ENCODE measurements around the gene PIP5K1C.
A peak's percentile ranks its signal among the peaks of the same experiment; 100 is the strongest.

The PIP5K1C gene

DNA sequence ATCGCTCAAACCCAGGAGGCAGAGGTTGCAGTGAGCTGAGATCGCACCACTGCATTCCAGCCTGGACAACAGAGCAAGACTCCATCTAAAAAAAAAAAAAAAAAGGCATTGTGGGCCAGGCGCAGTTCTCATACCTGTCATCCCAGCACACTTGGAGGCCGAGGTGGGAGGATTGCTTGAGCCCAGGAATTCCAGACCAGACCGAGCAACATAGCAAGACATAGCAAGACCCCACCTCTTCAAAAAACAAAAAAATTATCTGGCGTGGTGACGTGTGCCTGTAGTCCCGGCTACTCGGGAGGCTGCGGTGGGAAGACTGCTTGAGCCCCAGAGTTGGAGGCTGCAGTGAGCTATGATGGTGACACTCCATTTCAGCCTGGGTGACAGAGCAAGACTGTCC lies 18.0 kb downstream of the PIP5K1C start:
- H3K4me3 ChIP-seq (ENCODE audit: low read depth, low read length): no peak overlapping the region
- no peak for DNase-seq (ENCODE audit: low read depth)

DNA sequence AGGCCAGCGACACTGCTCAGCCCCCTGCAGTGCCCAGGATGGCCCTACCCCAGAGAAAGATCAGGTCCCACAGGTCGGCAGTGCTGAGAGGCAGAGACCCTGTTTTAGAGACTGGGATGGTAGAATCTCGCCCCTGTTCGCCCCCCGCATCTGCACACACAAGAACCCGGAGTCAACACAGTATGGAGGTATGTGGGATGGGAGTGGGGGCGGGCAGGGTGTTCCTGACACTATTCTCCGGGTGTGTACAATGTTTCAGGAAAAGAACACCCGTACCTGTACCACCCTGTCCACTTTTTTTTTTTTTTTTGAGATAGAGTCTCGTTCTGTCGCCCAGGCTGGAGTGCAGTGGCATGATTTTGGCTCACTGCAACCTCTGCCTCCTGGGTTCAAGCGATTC lies 19.3 kb downstream of the PIP5K1C start:
- no peak overlapping the region for H3K4me3 ChIP-seq (ENCODE audit: low read depth, low read length)
- DNase-seq (ENCODE audit: low read depth): no peak

DNA sequence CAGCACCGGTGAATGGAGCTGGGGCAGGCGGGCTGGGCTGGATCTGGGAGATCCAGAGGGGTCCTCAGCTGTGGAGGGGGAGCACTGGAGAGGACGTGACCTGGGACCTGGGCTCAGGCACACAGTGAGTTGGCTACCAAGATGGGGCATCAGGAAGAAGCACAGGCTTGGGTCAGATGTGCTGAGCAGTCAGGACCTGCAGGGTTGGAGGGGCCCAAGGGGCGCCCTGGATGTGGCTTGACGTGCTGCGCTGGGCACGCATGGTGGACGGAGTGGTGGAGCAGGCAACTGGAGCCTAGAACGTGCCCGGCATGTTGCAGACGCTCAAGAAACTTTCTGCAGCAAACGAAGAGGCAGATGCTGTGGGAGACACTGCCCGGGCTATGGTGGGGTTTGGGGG lies 20.7 kb downstream of the PIP5K1C start:
- no peak overlapping the region for H3K4me3 ChIP-seq (ENCODE audit: low read depth, low read length)
- no peak for DNase-seq (ENCODE audit: low read depth)

DNA sequence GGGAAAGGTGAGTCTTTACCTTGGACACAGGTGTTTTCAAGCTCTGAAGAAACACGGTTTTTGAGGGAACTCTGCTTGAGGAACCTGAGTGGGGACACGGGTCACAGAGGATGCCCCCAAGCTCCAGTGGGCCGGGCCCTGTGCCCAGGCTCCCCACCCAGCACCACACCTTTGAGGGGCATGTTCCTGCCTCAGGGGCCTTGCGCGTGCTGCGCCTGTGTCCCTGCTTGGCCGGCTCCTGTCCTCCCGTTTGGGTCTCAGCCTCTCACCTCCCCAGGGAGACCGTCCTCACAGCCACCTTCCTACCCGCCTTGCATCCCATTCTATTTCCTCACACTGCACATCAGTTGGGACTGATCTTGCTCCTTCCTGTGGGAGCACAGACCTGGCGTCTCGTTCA lies 21.1 kb downstream of the PIP5K1C start:
- no peak for DNase-seq (ENCODE audit: low read depth)
- H3K4me3 ChIP-seq (ENCODE audit: low read depth, low read length): no peak overlapping the region

DNA sequence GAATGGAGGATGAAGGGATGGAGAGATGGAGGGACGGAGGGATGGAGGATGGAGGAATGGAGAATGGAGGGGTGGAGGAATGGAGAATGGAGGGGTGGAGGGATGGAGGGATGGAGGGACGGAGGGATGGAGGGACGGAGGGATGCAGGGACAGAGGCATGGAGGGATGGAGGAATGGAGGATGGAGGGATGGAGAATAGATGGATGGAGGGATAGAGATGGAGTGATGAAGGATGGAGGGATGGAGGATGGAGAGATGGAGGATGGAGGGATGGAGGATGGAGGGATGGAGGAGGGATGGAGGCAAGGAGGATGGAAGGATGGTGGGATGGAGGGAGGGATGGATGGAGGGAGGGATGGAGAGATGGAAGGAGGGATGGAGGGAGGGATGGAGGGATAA lies 22.1 kb downstream of the PIP5K1C start:
- DNase-seq (ENCODE audit: low read depth): no peak
- no peak overlapping the region for H3K4me3 ChIP-seq (ENCODE audit: low read depth, low read length)

GRCh38 chr19:3674784-3675543 lies 25.3 kb downstream of the PIP5K1C start:
- no peak for DNase-seq (ENCODE audit: low read depth)
- H3K4me3 ChIP-seq (ENCODE audit: low read depth, low read length): no peak overlapping the region

DNA sequence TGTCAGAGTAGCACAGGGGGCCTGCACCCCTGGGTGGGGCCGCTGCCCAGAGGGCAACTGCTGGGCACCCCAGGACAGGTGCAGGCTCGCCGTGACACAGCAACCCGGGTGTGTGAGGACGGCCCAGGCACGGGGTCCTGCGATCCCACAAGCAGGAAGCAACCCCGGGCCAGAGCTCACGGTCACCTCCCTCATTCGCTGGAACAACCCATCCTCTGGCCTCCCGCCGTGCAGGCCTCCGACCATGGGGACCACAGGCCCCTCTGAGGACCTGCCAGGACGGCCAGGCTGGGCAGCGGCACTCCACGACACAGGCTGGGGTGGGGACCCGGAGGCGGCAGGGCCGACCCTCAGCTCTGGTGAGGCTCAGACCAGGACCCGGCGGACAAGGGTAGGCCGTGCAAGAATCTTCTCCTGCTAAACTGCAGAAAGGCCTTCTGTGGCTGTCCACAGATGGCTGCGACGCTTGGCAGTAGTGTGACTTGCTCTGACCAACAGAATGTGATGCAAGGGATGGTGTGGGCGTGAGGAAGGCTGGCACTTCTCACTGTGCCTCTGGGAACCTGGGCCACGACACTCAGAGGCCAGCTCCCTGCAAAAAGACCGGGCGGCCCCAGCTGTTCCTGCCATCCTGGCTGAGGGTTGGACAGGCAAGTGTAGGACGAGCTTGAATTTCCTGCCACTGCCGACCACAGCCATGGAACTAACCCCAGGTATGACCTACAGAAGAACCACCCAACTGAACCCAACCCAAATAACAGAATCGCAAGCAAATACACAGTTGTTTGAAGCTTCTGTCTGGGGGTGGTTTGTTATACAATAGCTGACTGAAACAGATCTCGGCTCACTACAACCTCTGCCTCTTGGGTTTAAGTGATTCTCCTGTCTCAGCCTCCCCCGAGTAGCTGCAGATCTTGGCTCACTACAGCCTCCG lies 26.5 kb downstream of the PIP5K1C start:
- no peak for DNase-seq (ENCODE audit: low read depth)

GRCh38 chr19:3672993-3673392 lies 27.3 kb downstream of the PIP5K1C start:
- no peak for DNase-seq (ENCODE audit: low read depth)
- H3K4me3 ChIP-seq (ENCODE audit: low read depth, low read length): no peak overlapping the region

More for the DNA sequence above, 26.5 kb downstream of the PIP5K1C start:
- H3K4me3 ChIP-seq (ENCODE audit: low read depth, low read length): no peak overlapping the region

DNA sequence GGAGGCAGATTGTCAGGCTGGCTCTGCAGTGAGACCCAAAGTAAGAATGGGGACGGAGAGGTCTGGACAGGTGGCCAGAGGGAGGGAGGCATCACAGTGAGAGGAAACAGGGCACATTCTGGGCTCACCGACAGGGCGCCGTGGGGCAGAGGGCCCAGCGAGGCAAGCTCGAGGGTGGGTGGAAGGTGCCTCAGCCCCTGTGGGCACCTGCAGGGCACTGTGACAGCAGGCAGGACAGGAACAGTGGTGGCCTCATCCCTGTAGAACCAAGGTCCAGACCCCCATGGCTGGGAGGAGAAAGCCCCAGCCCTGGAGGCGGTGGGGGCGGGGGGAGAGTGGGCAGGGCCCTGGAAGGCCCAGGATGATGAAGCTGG lies 27.7 kb downstream of the PIP5K1C start:
- no peak overlapping the region for H3K4me3 ChIP-seq (ENCODE audit: low read depth, low read length)
- DNase-seq (ENCODE audit: low read depth): no peak

- no peak overlapping the region for H3K4me3 ChIP-seq (ENCODE audit: low read depth, low read length)
- DNase-seq (ENCODE audit: low read depth): no peak
Observed at GRCh38 chr19:3671680-3672574, 28.3 kb downstream of the PIP5K1C start.

GRCh38 chr19:3670796-3671679 lies 29.2 kb downstream of the PIP5K1C start:
- DNase-seq (ENCODE audit: low read depth): peak; percentile 60
- no peak overlapping the region for H3K4me3 ChIP-seq (ENCODE audit: low read depth, low read length)

DNA sequence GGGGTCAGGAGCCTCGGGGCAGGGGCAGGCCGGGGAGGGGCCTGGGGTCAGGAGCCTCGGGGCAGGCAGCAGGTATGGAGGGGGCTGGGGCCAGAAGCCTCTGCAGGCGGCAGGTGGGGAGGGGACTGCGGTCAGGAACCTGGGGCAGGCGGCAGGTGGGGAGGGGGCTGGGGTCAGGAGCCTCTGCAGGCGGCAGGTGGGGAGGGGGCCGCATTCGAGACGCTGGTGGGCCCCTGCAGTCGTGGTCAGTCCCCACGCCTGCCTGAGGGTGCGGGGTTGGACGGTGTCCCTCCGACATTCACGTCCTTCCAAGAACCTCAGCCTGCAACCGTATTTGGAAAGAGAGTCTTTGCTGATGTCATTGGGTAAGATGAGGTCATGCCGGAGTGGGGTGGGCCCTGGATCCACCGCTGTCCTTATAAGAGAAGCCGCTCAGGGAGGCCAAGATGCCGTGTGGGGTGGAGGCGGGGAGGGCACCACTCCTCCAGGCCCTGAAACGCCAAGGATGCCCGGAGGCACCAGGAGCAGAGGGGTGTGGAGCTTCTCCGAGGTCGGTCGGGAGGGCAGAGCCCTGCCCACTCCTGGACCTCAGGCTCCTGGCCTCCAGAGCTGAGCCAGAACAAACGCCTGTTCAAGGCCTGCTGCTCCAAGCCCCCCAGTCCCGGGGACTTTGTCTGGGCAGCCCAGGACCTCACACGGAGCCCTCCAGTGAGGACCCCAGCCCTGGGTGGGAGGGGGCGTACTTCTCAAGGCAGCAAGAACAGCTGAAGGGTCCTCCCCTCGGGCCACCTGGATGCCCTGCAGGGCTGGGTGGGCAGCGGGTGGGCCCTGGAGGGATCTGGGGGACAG lies 30.1 kb downstream of the PIP5K1C start:
- DNase-seq (ENCODE audit: low read depth): peak; percentile 79
- peak overlapping the region; percentile 24 for H3K4me3 ChIP-seq (ENCODE audit: low read depth, low read length)

- DNase-seq (ENCODE audit: low read depth): no peak
Observed at GRCh38 chr19:3669082-3669946, 31.0 kb downstream of the PIP5K1C start.

GRCh38 chr19:3668331-3669081 lies 31.8 kb downstream of the PIP5K1C start:
- H3K4me3 ChIP-seq (ENCODE audit: low read depth, low read length): no peak overlapping the region
- DNase-seq (ENCODE audit: low read depth): peak; percentile 44

More at GRCh38 chr19:3669082-3669946, 31.0 kb downstream of the PIP5K1C start:
- no peak overlapping the region for H3K4me3 ChIP-seq (ENCODE audit: low read depth, low read length)

DNA sequence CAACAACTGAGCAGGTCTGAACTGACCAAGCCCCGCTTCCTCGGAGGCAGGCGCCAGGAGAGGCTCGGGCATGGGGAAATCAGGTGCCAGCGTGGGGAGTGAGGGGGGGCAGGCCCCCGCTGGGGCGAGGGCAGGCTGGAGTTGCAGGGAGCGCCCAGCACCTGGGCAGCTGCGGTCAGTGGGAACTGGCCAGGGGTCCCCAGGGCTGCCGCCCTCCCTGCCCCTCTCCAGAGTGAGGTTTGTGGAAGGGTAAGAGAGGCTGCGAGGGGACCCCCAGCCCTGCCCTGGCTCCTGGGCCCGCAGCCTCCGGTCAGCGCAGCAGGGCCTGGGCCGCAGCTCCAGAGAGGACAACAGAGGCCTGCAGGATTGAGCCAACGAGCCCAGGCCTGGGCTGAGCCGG lies 32.5 kb downstream of the PIP5K1C start:
- no peak overlapping the region for H3K4me3 ChIP-seq (ENCODE audit: low read depth, low read length)
- no peak for DNase-seq (ENCODE audit: low read depth)

- no peak overlapping the region for H3K4me3 ChIP-seq (ENCODE audit: low read depth, low read length)
- no peak for DNase-seq (ENCODE audit: low read depth)
Observed at GRCh38 chr19:3667037-3667638, 33.1 kb downstream of the PIP5K1C start.

Data from skeletal muscle cell (primary cell).